Measurements from ENCODE around the gene TKTL1.

Gene TKTL1

DNA sequence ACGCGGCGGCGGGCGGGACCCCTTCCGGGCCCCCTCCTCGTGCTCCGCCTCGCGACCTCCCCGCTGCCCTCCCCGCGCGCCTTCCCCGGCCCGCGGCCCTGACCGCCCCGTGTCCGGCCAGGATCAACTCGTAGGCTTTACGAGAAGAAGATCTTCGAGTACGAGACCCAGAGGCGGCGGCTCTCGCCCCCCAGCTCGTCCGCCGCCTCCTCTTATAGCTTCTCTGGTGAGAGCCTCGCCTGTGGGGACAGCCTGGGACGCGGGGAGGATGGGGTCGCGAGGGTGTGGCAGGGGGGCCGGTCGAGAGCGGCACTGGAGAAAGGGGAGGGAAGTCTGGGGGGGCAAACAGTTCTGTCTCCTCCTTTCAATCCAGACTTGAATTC is 84.0 kb downstream of the TKTL1 start:
- DNase-seq: no peak

All from stimulated activated CD4-positive, alpha-beta T cell treated with anti-CD3 and anti-CD28 coated beads, Interleukin-1b, Interleukin-23, amount 100 ng/mL, for 48 hours (primary cell).